H54 (cell line): ENCODE results near the gene ABCA4.
"Not testable (repeated sequence)": the region's sequence is repeated elsewhere in the genome, so short reads cannot be mapped to it uniquely, and the experiment has no call there.

ENCODE experiments used
- DNase-seq: peaks from one replicate; pipeline ENCODE4 v3.0.0; 2011; ENCODE audit warnings: low spot score, mixed read lengths; ENCODE audit not compliant: insufficient read length
- FAIRE-seq: peaks from 3 replicates; lab custom pipeline; 2011; peaks lifted over from hg19 to GRCh38; lab: Jason Lieb, UNC
- POLR2A ChIP-seq: IDR thresholded peaks from 2 replicates; pipeline ENCODE4 v1.6.1; 2011; ENCODE audit warnings: low read depth, mild to moderate bottlenecking, low read length

ABCA4 gene

DNA sequence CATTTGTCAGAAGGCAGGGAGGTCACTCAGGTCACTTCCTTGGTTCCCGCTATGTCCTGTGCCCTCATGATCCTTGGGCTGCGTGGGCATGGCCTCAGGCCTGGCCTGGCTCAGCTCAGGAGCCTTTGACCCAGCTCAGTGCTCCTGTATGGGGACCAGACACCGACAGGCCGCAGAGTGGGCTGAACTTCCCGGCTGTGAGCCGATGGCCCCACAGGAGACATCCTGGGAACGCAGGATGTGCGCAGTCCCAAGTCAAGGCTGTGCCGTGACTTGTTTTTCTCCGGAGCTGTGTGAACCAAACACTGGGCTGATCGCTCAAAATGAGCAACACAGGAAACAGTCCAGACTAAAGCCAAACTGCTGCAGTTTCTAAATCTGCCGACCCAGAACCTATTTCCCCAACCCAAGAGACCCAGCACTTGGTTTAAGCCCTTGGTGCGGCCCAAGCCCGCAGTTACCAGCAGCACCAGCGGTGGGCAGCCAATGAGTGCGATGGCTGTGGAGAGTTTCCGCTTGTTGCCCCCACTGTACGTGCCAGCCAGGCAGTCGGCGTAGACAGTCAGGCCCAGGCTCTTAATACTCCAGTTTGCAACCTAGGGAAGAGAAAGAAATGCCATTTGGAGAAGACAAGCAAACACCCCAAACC, 119.4 kb downstream of the ABCA4 start:
- TF ChIP-seq POLR2A = no peak
- DNase-seq (no peak), FAIRE-seq (no peak)

GRCh38 chr1:94000510-94001282, 120.3 kb downstream of the ABCA4 start:
- no peak for FAIRE-seq
- no peak for DNase-seq
- TF ChIP-seq POLR2A = no peak

GRCh38 chr1:93999840-94000415, 121.0 kb downstream of the ABCA4 start:
- DNase-seq (no peak), FAIRE-seq (no peak)
- TF ChIP-seq POLR2A = no peak

DNA sequence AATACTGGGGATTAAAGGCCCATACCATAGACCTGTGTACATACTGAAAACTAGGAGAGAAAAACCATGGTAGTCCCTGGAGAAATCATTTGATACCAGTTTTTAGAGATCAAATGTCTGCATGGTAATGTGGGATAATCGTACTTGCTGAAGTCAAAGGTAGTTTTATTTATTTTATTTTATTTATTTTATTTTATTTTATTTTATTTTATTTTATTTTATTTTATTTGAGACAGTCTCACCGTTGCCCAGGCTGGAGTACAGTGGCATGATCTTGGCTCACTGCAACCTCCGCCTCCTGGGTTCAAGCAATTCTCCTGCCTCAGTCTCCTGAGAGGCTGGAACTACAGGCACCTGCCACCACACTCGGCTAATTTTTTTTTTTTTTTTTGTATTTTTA, 122.4 kb downstream of the ABCA4 start:
- not testable (repeated sequence) for FAIRE-seq, DNase-seq

DNA sequence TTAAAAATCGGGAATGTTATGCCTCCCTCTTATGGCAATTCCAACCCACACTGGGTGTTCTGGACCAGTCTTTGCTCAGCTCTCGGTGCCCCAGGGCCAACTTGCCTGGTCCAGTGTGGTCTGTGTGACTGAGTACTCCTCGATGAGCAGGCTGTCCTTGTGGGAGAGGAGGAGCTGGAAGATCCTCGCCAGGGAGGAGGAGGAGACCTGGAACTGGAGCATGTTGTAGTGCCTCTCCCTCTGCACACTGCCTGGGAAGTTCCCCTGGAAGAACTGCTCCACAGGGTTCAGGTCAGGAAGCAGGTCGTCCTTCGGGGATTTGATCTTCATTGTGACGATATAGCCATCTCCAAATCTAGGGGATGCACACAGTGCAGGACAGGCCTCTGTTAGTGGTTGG, 123.2 kb downstream of the ABCA4 start:
- FAIRE-seq = no peak
- no peak for TF ChIP-seq POLR2A

DNA sequence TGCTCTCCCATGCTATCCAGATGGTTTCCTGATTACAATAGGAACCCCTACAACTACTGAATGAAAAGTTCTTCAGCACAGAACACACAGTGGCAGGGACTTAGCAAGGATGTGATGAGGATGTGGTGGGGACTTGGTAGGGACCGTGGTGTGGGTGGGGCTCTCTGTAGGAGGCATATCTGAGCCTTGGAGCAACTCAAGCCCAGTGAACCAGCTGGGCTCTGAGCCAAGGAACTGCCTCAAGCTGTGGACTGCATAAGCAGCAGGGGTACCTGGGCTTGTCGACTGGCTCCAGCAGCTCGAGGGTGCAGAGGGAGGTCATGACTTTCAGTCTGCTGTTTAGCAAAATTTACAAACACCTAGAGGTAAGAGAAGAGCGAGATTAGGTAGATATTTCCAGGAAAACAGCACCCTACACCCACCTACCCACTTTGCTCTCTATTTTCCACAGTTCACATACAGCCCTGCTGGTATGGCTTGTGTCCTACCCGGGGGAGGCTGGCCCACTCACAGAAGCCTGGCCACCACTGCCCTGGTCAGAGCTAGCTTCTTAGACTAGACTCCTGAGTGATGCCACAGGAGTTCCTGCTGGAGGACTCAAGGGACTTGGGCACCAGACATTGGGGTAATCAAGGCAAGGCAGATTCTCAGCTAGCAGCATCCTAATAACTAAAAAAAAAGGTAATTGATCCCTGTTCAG, 125.0 kb downstream of the ABCA4 start:
- no peak for FAIRE-seq
- TF ChIP-seq POLR2A = no peak
- no peak for DNase-seq

More for the DNA sequence above, 123.2 kb downstream of the ABCA4 start:
- no peak for DNase-seq

DNA sequence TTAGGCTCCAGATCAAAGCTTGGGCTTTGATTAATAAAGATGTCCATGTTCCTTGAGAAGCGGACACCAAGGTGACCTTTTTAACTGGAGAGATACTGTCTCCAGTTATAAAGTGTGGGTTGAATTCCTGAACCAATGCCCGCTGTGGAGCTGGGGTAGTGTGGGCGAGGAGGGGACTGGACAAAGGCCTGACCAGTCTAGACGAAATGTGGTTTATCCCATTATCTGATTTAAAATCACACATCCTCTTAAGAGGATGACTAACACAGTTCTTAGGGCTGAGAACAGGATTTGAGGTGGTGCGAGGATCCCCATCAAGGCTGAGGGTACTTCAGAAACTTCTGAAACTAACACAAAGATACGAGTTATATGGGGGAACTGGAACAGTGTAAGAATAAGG, 127.2 kb downstream of the ABCA4 start:
- TF ChIP-seq POLR2A = no peak
- no peak for FAIRE-seq
- DNase-seq = no peak

GRCh38 chr1:93992954-93993353, 128.0 kb downstream of the ABCA4 start:
- TF ChIP-seq POLR2A = no peak

GRCh38 chr1:93992190-93992589, 128.8 kb downstream of the ABCA4 start:
- no peak for FAIRE-seq
- DNase-seq = no peak
- TF ChIP-seq POLR2A = no peak

More at GRCh38 chr1:93992954-93993353, 128.0 kb downstream of the ABCA4 start:
- DNase-seq (no peak), FAIRE-seq (no peak)

DNA sequence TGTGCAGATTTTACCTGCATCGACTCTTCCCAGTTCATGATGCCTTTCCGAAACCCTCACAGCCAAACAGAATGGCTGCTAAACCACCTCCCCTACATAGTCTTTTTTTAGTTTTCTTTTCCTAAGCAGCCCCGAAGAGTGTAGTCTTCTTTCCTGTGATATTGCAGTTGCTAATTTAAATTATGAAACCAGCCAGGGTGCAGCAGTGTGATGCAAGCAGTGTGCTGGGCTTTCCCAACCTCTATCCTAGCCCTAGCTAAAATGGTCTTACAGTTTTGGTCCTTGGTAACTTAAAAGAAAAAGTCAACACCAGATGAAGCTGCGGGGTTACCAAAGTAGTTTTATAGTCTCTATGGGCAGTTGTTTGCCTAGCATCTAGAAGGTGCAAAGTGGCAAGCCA, 129.7 kb downstream of the ABCA4 start:
- DNase-seq (no peak), FAIRE-seq (no peak)
- no peak for TF ChIP-seq POLR2A

GRCh38 chr1:93990477-93990876, 130.5 kb downstream of the ABCA4 start:
- DNase-seq, FAIRE-seq: not testable (repeated sequence)

DNA sequence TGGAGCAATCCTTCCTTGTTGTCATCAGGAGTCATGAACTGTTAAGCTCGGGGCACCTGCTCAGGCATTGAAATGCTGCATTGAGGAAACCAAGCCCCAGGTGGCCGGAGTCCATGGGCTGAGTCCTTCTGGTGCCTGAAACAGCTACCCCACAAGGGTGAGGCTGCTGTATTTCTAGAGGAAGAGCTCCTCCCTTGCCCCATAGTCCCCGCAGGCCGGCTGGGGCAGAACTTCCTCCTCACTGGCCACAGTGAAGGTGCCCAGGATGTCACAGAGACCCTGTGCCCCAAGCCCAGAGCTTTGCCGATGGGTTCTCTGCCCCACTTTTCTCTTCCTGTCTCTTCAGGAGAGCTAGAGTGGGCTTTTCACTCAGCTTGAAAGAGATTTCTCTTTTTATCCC, 130.9 kb downstream of the ABCA4 start:
- DNase-seq (no peak), FAIRE-seq (no peak)
- TF ChIP-seq POLR2A = no peak

DNA sequence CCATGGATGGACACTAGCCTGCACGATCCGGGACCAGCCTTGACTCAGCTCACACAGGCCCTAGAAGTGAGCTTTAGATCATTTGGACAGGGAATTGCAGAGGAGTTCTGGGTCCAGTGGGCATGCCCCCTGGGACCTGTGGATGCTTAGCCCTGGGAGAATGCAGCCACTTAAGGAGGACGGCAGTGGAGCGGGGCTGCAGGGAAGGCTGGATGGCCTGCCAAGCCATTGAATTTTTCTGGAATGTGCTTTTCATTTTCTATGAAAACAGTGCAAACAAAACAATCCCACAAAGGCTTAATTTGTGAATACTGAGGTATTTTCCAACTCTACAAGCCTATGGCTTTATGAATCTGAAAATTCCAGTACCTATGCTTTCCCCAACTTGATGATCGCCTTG, 131.3 kb downstream of the ABCA4 start:
- DNase-seq (no peak), FAIRE-seq (no peak)
- no peak for TF ChIP-seq POLR2A

- DNase-seq (no peak), FAIRE-seq (no peak)
- no peak for TF ChIP-seq POLR2A
Measured at GRCh38 chr1:93988634-93989350, 132.2 kb downstream of the ABCA4 start.
